ENCODE measurements around the gene ELP4. TPM values are rescaled to one million over a fixed set of nuclear protein-coding genes. Genes with fewer than 3 reads are reported as not detected.
A peak's percentile ranks its signal among the peaks of the same experiment; 100 is the strongest.
"Not testable (repeated sequence)": the region's sequence is repeated elsewhere in the genome, so short reads cannot be mapped to it uniquely, and the experiment has no call there.

Gene ELP4, protein sequence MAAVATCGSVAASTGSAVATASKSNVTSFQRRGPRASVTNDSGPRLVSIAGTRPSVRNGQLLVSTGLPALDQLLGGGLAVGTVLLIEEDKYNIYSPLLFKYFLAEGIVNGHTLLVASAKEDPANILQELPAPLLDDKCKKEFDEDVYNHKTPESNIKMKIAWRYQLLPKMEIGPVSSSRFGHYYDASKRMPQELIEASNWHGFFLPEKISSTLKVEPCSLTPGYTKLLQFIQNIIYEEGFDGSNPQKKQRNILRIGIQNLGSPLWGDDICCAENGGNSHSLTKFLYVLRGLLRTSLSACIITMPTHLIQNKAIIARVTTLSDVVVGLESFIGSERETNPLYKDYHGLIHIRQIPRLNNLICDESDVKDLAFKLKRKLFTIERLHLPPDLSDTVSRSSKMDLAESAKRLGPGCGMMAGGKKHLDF
- polyA plus RNA-seq (ENCODE audit: insufficient read length): 17.4 TPM

DNA sequence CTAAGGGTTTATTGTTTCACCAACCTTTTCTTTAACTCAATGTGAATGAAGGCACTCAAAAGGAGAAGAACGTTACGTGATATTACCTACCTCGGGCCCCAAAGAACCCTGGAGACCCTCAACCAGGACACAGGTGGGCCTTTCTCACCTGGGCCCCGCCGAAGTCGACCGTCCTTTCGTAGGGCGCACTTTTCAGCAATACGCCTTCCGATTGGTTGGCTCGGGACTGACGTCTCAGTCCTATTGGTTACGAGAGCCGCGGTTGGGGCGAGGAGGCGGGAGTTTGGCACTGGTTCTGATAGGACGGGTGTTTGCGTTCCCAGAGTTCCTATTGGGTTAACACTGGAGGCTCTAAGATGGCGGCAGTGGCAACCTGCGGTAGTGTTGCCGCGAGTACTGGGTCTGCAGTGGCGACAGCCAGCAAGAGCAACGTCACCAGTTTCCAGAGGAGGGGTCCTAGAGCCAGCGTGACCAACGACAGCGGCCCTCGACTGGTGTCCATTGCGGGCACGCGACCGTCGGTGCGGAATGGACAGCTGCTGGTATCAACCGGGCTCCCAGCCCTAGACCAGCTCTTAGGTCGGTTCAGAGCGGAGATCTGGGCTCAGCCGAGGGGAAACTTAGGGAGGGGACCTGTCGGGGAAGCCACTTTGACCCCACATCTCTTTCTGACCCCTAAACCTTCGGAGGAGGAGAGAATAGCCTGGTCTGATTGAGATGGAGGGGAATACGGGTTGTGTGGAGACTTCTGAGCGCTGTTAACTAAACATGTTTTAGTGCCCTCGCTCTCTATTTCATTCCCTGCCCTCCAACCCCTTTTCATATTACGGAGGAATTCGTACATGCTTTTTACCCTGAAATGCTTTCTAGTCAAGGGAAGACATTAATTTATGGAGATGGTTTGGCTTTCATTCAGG, at the start of gene ELP4, which contains the start of gene IMMP1L:
Gene ELP4 (plus strand): TSS at position 339 of the 917 bp plus-strand sequence. CDS start 18 bp downstream, at position 357.
Gene IMMP1L (minus strand): TSS at position 194 of the 917 bp plus-strand sequence. CDS start 46,346 bp downstream, outside the sequence.
- peak; percentile 96 for DNase-seq (ENCODE audit: low read depth)

DNA sequence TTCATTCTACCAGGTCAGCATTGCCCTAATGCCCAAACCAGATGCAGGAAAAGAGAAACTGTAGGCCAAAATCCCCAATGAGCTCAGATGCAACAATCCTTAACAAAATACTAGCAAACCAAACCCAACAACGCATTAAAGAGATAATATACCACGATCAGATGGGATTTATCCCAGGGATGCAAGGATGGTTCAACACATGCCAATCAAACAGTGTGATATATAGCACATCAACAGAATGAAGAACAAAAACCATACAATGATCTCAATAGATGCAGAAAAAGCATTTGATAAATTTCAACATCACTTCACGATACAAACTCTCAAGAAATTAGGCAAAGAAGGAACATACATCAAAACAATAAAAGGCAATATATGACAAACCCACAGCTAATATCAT, 45.1 kb upstream of the ELP4 start:
- no peak for DNase-seq (ENCODE audit: low read depth)

GRCh38 chr11:31474083-31474482, 35.5 kb upstream of the ELP4 start:
- DNase-seq (ENCODE audit: low read depth): no peak

DNA sequence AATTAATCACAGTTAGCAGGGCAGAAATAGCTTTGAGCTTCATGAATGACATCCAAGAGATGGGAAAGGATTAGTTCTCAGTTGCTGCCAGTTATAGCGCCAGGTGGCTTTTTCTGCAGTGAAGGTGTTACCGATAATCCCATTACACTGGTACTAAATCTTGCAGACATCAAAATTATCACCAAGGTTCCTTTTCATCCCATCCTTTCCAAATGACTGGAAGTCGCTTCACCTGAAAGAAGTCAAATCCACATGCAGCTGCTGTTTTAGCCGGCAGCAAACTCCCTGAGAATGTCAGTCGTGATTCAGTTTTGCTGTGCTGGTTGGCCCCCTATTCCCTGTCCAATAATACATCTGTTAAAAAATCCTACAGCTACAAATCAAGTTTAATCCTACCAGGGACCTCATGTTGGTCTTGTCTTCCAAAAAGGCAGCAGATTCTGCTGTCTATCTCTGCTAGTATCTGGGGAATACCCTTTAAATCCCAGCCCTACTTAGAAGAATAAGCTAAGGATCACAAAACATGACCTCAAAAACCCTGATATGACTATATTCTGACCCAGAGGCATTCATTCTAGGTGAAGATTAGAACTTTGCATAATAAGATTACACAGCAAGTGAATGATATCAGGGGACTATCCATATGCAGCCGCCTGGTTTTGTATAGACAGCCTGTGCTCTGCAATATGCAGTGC, 31.9 kb upstream of the ELP4 start:
- no peak for DNase-seq (ENCODE audit: low read depth)

GRCh38 chr11:31478223-31478590, 31.4 kb upstream of the ELP4 start:
- DNase-seq (ENCODE audit: low read depth): no peak

DNA sequence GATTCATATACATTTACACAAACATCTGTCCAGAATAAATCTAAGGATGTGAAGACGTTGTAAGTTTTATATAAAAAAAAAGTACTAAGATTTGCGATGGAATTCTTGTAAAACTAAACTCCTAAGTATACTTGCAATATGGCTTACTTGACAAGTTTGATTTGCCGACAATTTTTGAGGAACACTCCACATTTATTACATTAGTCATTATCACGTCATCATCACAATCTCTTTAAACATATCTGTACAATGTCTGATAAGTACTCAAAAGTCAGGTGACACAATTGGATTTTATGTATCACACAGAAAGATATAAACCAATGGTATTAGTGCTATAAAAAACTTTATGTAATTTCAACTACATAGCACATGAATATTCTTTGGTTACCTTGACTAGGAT, 30.5 kb upstream of the ELP4 start:
- DNase-seq (ENCODE audit: low read depth): no peak

DNA sequence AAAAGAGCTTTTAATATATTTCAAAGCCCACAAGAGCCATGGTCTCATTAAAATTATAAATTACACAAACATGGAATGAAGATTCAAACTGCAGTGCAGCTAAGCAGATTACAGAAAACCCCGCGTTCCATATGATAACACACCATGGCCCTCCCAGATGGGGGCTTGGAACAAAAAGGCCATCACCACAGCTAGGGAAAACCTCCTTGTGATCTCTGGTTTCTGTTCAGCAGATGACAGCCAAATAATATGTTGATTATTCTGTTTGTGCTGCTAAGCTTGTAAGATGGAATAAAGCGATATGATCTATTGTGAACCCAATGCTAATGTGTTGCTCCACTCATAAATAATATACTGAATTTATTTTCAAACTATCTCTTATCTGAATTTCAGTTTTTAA, 28.6 kb upstream of the ELP4 start:
- DNase-seq (ENCODE audit: low read depth): no peak

DNA sequence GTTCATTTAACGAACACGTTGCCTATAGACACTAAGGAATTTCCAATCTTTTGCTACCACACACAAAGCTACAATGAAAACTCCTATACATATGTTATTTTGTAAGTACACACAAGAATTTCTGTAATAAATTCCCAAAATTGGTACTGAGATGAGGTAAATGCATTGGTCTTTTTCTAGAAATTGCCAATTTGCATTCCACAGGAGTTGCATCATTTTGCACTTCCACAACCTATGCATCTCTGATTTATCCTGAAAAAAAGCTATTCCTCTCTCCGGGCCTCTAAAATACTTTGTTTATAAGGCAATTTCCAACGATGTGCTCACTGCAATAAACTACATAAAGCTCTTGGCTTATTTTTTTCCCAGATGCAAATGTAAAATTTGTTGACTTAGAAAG, 25.1 kb upstream of the ELP4 start:
- no peak for DNase-seq (ENCODE audit: low read depth)

DNA sequence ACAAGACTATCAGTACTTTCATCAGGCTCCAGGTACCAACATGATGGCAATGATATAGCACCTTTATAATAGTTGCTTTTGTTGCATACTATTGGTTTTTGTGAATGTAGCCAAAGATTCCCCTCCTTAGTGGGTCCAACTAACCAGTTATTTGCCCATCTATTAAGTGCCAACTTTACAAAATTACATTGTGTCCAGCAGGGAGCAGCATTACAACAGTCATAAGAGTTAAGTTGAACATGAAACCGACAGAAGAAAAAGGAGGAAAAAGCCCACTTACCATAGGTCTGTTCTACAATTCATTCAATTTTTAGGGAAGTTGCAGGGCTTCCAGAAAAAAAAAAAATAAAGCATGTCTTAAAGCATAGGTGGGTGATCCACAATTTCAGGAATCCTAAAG, 21.7 kb upstream of the ELP4 start:
- no peak for DNase-seq (ENCODE audit: low read depth)

DNA sequence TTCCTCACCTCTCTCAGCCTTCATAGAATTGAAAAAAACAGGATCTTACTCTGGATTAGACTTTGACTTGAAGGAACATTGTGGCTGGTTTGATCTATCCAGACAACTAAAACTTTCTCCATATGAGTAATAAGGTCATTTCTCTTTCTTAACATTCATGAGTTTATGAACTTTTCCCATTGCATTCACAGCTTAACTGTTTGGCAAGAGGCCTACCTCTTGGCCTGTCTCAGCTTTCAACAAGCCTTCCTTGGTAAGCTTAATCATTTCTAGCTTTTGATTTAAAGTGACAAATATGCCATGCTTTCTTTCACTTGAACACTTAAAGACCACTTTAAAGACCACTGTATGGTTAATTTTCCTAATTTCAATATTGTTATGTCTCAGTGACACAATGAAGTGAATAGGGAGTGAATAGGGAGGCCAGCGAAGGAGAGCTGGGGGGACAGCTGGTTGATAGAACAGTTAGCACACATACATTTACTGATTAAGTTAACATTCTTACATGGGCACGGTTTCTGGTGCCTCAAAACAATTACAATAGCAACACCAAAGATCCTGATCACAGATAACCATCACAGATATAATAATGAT, 17.1 kb upstream of the ELP4 start:
- no peak for DNase-seq (ENCODE audit: low read depth)

DNA sequence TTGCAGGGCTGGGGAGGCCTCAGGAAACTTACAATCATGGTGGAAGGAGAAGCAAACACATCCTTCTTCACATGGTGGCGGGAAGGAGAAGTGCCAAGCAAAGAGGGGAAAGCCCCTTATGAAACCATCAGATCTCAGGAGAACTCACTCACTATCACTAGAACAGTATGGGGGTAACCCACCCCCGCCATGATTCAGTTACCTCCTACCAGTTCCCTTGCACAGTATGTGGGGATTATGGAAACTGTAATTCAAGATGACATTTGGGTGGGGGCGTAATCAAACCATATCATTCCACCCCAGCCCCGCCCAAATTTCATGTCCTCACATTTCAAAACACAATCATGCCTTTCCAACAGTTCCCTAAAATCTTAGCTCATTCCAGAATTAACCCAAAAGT, 16.3 kb upstream of the ELP4 start:
- no peak for DNase-seq (ENCODE audit: low read depth)

DNA sequence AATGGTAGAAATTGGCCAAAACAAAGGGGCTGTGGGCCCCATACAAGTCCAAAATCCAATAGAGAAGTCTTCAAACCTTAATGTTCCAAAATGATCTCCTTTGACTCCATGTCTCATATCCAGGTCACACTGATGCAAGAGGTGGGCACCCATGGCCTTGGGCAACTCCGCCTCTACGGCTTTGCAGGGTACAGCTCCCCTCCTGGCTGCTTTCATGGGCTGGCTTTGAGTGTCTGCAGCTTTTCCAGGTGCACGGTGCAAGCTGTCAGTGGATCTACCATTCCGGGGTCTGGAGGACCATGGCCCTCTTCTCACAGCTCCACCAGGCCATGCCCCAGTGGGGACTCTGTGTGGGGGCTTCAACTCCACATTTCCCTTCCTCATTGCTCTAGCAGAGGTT, 15.8 kb upstream of the ELP4 start:
- DNase-seq (ENCODE audit: low read depth): not testable (repeated sequence)

DNA sequence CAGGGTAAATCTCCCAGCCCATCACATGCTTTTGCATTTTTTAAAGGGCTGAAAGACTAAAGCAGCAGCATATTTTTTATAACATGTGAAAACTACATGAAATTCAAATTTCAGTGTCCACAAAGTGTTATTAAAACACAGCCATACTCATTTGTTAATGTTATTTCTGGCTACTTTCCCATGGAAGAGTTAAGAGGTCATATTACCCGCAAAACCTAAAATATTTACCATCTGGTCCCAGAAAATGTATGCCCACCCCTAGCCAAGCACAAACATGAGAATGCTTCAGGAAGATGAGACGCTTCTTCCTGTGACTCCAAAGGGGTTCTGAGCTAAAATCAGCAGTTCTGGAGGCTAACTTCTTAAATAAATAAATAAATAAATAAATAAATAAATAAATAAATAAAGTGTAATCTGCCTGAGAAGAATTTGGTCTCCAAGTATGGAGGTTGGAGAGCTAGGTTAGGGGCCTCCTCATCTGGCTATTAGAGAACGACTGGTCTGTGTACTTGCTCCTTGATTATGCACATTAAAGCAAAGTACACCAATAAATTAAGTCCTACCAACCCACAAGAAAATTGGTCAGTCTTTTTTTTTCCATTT, 9.9 kb upstream of the ELP4 start:
- no peak for DNase-seq (ENCODE audit: low read depth)

- DNase-seq (ENCODE audit: low read depth): no peak
Observed at GRCh38 chr11:31500560-31500959, 9.0 kb upstream of the ELP4 start.

- DNase-seq (ENCODE audit: low read depth): no peak
Observed at GRCh38 chr11:31509051-31509428, 527 bp upstream of the ELP4 start.

GRCh38 chr11:31512117-31512516, 2.5 kb downstream of the ELP4 start:
- no peak for DNase-seq (ENCODE audit: low read depth)

GRCh38 chr11:31521497-31522150, 12.1 kb downstream of the ELP4 start:
- no peak for DNase-seq (ENCODE audit: low read depth)

GRCh38 chr11:31529189-31529588, 19.6 kb downstream of the ELP4 start:
- DNase-seq (ENCODE audit: low read depth): no peak

GRCh38 chr11:31529701-31530100, 20.1 kb downstream of the ELP4 start:
- DNase-seq (ENCODE audit: low read depth): no peak

- no peak for DNase-seq (ENCODE audit: low read depth)
Observed at GRCh38 chr11:31531293-31531692, 21.7 kb downstream of the ELP4 start.

- no peak for DNase-seq (ENCODE audit: low read depth)
Observed at GRCh38 chr11:31535479-31535878, 25.9 kb downstream of the ELP4 start.

All from forelimb muscle (tissue), 1 donor.